KMS-11 (cell line): ENCODE measurements around the gene RIBC1.

ENCODE experiments used
- H2AFZ ChIP-seq: fragments of 200-600 bp; sonication (generic); 2 replicates; pipeline ENCODE4 v1.6.1; 2016; ENCODE audit warnings: antibody characterized with exemption, mixed run types, low read depth
- H3K27ac ChIP-seq: fragments of 200-600 bp; sonication (generic); 2 replicates; pipeline ENCODE4 v1.6.1; 2016; ENCODE audit warnings: mild to moderate bottlenecking, mixed run types
- H3K27me3 ChIP-seq: fragments of 200-600 bp; sonication (generic); 2 replicates; pipeline ENCODE4 v1.6.1; 2017; ENCODE audit warnings: mild to moderate bottlenecking, low read depth, mixed run types, moderate library complexity; ENCODE audit not compliant: insufficient read depth
- H3K36me3 ChIP-seq: fragments of 200-600 bp; sonication (generic); 2 replicates; pipeline ENCODE4 v1.6.1; 2017; ENCODE audit warnings: mild to moderate bottlenecking, mixed run types; ENCODE audit not compliant: insufficient read depth
- H3K4me1 ChIP-seq: fragments of 200-600 bp; sonication (generic); 2 replicates; pipeline ENCODE4 v1.6.1; 2016; ENCODE audit warnings: mild to moderate bottlenecking, low read depth, mixed run types; ENCODE audit not compliant: poor library complexity, severe bottlenecking
- H3K4me2 ChIP-seq: fragments of 200-600 bp; sonication (generic); 2 replicates; pipeline ENCODE4 v1.7.0; 2016; ENCODE audit warnings: mild to moderate bottlenecking, mixed run types
- H3K4me3 ChIP-seq: fragments of 200-600 bp; sonication (generic); IDR thresholded peaks from 2 replicates; pipeline ENCODE4 v1.6.1; 2017; ENCODE audit warnings: low read depth, low read length, mixed read lengths; ENCODE audit not compliant: insufficient read depth
- H3K79me2 ChIP-seq: fragments of 200-600 bp; sonication (generic); 2 replicates; pipeline ENCODE4 v1.6.1; 2016; ENCODE audit warnings: low read depth, mixed run types; ENCODE audit not compliant: insufficient read depth
- H3K9ac ChIP-seq: fragments of 200-600 bp; sonication (generic); 2 replicates; pipeline ENCODE4 v1.6.1; 2016; ENCODE audit warnings: mild to moderate bottlenecking, mixed run types
- H4K20me1 ChIP-seq: fragments of 200-600 bp; sonication (generic); 2 replicates; pipeline ENCODE4 v1.6.1; 2016; ENCODE audit warnings: mild to moderate bottlenecking, mixed run types; ENCODE audit not compliant: insufficient read depth
- CTCF ChIP-seq: fragments of 200-600 bp; sonication (generic); conservative IDR thresholded peaks from 2 replicates; pipeline ENCODE4 v1.6.1; 2017; ENCODE audit warnings: low read depth, mild to moderate bottlenecking, antibody characterized with exemption, low read length, moderate library complexity, mixed read lengths

The RIBC1 gene

GRCh38 chrX:53429755-53430154 is 7.1 kb downstream of the RIBC1 start:
- Histone ChIP-seq H3K36me3 (no peaks in the 10 kb centered on the region), H3K4me3 (no peak overlapping the region), H4K20me1 (no peaks in the 10 kb centered on the region), H3K4me1 (peaks cover 10% of the 10 kb centered on the region), H3K27me3 (no peaks in the 10 kb centered on the region), H3K9ac (no peak overlapping the region), H3K27ac (no peak overlapping the region), H3K79me2 (peaks cover 16% of the 10 kb centered on the region), H3K4me2 (no peak overlapping the region), H2AFZ (no peak overlapping the region)
- no peak for TF ChIP-seq CTCF

- H3K4me2 ChIP-seq = no peak overlapping the region
- no peak overlapping the region for H3K27ac ChIP-seq
- H3K36me3 ChIP-seq = no peaks in the 10 kb centered on the region
- H3K79me2 ChIP-seq = peaks cover 16% of the 10 kb centered on the region
- H3K9ac ChIP-seq = no peak overlapping the region
- H2AFZ ChIP-seq = no peak overlapping the region
- H3K27me3 ChIP-seq = no peaks in the 10 kb centered on the region
- TF ChIP-seq CTCF = no peak
- no peaks in the 10 kb centered on the region for H4K20me1 ChIP-seq
- H3K4me3 ChIP-seq = no peak overlapping the region
- H3K4me1 ChIP-seq = peaks cover 11% of the 10 kb centered on the region
Measured at GRCh38 chrX:53430231-53430630, 7.6 kb downstream of the RIBC1 start.

- H3K27ac ChIP-seq = no peak within 1 kb of the TSS
- H2AFZ ChIP-seq = peak within 1 kb of the TSS; percentile 59
- H3K79me2 ChIP-seq = peaks cover 16% of the 10 kb centered on the region
- H3K36me3 ChIP-seq = no peaks in the 10 kb centered on the region
- no peaks in the 10 kb centered on the region for H4K20me1 ChIP-seq
- peaks cover 16% of the 10 kb centered on the region for H3K4me1 ChIP-seq
- TF ChIP-seq CTCF = no peak
- peak within 1 kb of the TSS; percentile 58; the same call in 1 of the 2 replicates for H3K9ac ChIP-seq
- H3K4me2 ChIP-seq = peak within 1 kb of the TSS; percentile 89
- H3K4me3 ChIP-seq = peak within 1 kb of the TSS; percentile 33
- no peaks in the 10 kb centered on the region for H3K27me3 ChIP-seq
Measured at GRCh38 chrX:53433651-53434639, 11.3 kb downstream of the RIBC1 start, which contains the start of gene HSD17B10. Gene HSD17B10, minus strand, starts transcription at chrX:53434370. Its CDS starts 25 bp downstream, at chrX:53434345.

GRCh38 chrX:53435997-53436396 is 13.3 kb downstream of the RIBC1 start:
- H3K4me2 ChIP-seq = no peak overlapping the region

More at GRCh38 chrX:53435997-53436396, 13.3 kb downstream of the RIBC1 start:
- Histone ChIP-seq H3K4me3 (no peak overlapping the region), H3K9ac (no peak overlapping the region), H3K4me1 (peaks cover 16% of the 10 kb centered on the region), H3K79me2 (peaks cover 16% of the 10 kb centered on the region), H4K20me1 (no peaks in the 10 kb centered on the region), H3K36me3 (no peaks in the 10 kb centered on the region), H3K27ac (no peak overlapping the region), H3K27me3 (no peaks in the 10 kb centered on the region), H2AFZ (no peak overlapping the region)
- TF ChIP-seq CTCF = peak; percentile 64
